Upper lobe of left lung (tissue), 4 donors: Measurements from ENCODE around the gene GALNT2.

ENCODE experiments used
- CTCF ChIP-seq, 6 experiments: fragments of 450-650 bp in 4 of 6; fragments of 200-600 bp in 2 of 6; sonication (generic) in 2 of 6; IDR thresholded peaks; one replicate each; pipeline ENCODE4 v1.5.1; 2016 to 2019; ENCODE audit warnings: antibody characterized with exemption in 6 of 6
- EP300 ChIP-seq, 4 donors: sonication (generic); formaldehyde crosslinking; IDR thresholded peaks; one replicate each; pipeline ENCODE4 v1.5.1; 2017; ENCODE audit warnings: antibody characterized with exemption in 4 of 4, control low read depth in 2 of 4
- POLR2A ChIP-seq, 4 donors: fragments of 450-650 bp; IDR thresholded peaks; one replicate each; pipeline ENCODE4 v1.5.1; 2016 to 2017; ENCODE audit warnings: antibody characterized with exemption in 4 of 4, mild to moderate bottlenecking in 2 of 4
- POLR2AphosphoS5 ChIP-seq, 2 donors: sonication (generic); formaldehyde crosslinking; IDR thresholded peaks; one replicate each; pipeline ENCODE4 v1.5.1; 2017; ENCODE audit warnings: antibody characterized with exemption in 2 of 2

- TF ChIP-seq CTCF (IDR thresholded peaks at IDR 0.05), result no peak
- TF ChIP-seq POLR2AphosphoS5 (IDR thresholded peaks at IDR 0.05), result no peak
- no peak for TF ChIP-seq POLR2A (IDR thresholded peaks at IDR 0.05)
- TF ChIP-seq EP300 (IDR thresholded peaks at IDR 0.05), result no peak
Observed at GRCh38 chr1:230049731-230050130, 17.3 kb upstream of the GALNT2 start.
